SJCRH30 (cell line): Measurements from ENCODE around the gene HPGD. TPM values are rescaled to one million over a fixed set of nuclear protein-coding genes. Genes with fewer than 3 reads are reported as not detected.

Experiments used
- DNase-seq, 2 experiments: peaks; one replicate each; pipeline ENCODE4 v3.0.0-alpha.2; 2015 to 2020
- H3K27ac ChIP-seq: fragments of 250-450 bp; sonication (Bioruptor Pico); 2 replicates; pipeline ENCODE4 v1.5.1; 2020; ENCODE audit warnings: mild to moderate bottlenecking, moderate library complexity
- H3K27me3 ChIP-seq: fragments of 250-450 bp; sonication (Bioruptor Pico); 2 replicates; pipeline ENCODE4 v1.5.1; 2020; ENCODE audit warnings: mild to moderate bottlenecking, moderate library complexity
- H3K36me3 ChIP-seq: fragments of 250-450 bp; sonication (Bioruptor Pico); 2 replicates; pipeline ENCODE4 v1.5.1; 2020; ENCODE audit warnings: mild to moderate bottlenecking, moderate library complexity
- H3K4me1 ChIP-seq: fragments of 250-450 bp; sonication (Bioruptor Pico); 2 replicates; pipeline ENCODE4 v1.5.1; 2020; ENCODE audit warnings: mild to moderate bottlenecking, moderate library complexity
- H3K4me3 ChIP-seq: fragments of 250-450 bp; sonication (Bioruptor Pico); 2 replicates; pipeline ENCODE4 v1.5.1; 2020; ENCODE audit warnings: mild to moderate bottlenecking, moderate library complexity
- H3K9me3 ChIP-seq: fragments of 250-450 bp; sonication (Bioruptor Pico); replicated peaks from 2 replicates; pipeline ENCODE4 v1.5.1; 2020; ENCODE audit warnings: mild to moderate bottlenecking, moderate library complexity
- total RNA-seq: library from RNA; depleted of rRNA; stranded (reverse); fragments of >200 nt; shearing (Covaris generic); gene quantifications from 2 replicates; pipeline ENCODE4 v1.2.3, GENCODE V29; 2014; rRNA removed

The HPGD gene
- total RNA-seq, 1 experiment from 2014 or later: not detected

- DNase-seq: no peak
- Histone ChIP-seq H3K36me3 (no peaks in the 10 kb centered on the region), H3K27me3 (no peaks in the 10 kb centered on the region), H3K27ac (no peak overlapping the region), H3K4me3 (no peak overlapping the region), H3K9me3 (no peaks in the 10 kb centered on the region), H3K4me1 (no peaks in the 10 kb centered on the region)
These were observed 55.2 kb downstream of the HPGD start for GRCh38 chr4:174467107-174467506.

GRCh38 chr4:174464949-174465348 is 57.3 kb downstream of the HPGD start:
- no peak overlapping the region for H3K4me3 ChIP-seq
- H3K27ac ChIP-seq: no peak overlapping the region
- no peaks in the 10 kb centered on the region for H3K4me1 ChIP-seq
- no peak for DNase-seq
- no peaks in the 10 kb centered on the region for H3K9me3 ChIP-seq
- H3K36me3 ChIP-seq: no peaks in the 10 kb centered on the region
- no peaks in the 10 kb centered on the region for H3K27me3 ChIP-seq

GRCh38 chr4:174461466-174462106 is 60.7 kb downstream of the HPGD start:
- no peak overlapping the region for H3K27ac ChIP-seq
- H3K36me3 ChIP-seq: no peaks in the 10 kb centered on the region
- H3K27me3 ChIP-seq: no peaks in the 10 kb centered on the region
- no peak overlapping the region for H3K4me3 ChIP-seq
- H3K9me3 ChIP-seq: no peaks in the 10 kb centered on the region
- no peaks in the 10 kb centered on the region for H3K4me1 ChIP-seq
- no peak for DNase-seq

- no peaks in the 10 kb centered on the region for H3K4me1 ChIP-seq
- no peak for DNase-seq
These were observed 61.6 kb downstream of the HPGD start for GRCh38 chr4:174460684-174461083.

GRCh38 chr4:174457468-174457867 is 64.8 kb downstream of the HPGD start:
- no peaks in the 10 kb centered on the region for H3K27me3 ChIP-seq
- H3K4me1 ChIP-seq: no peaks in the 10 kb centered on the region
- no peaks in the 10 kb centered on the region for H3K9me3 ChIP-seq
- no peak overlapping the region for H3K27ac ChIP-seq
- no peaks in the 10 kb centered on the region for H3K36me3 ChIP-seq
- no peak for DNase-seq
- H3K4me3 ChIP-seq: no peak overlapping the region

More at GRCh38 chr4:174460684-174461083, 61.6 kb downstream of the HPGD start:
- no peaks in the 10 kb centered on the region for H3K36me3 ChIP-seq
- H3K27ac ChIP-seq: no peak overlapping the region
- H3K27me3 ChIP-seq: no peaks in the 10 kb centered on the region
- no peaks in the 10 kb centered on the region for H3K9me3 ChIP-seq
- H3K4me3 ChIP-seq: no peak overlapping the region

GRCh38 chr4:174454815-174455473 is 67.3 kb downstream of the HPGD start:
- Histone ChIP-seq H3K4me1 (no peaks in the 10 kb centered on the region), H3K27ac (no peak overlapping the region), H3K36me3 (no peaks in the 10 kb centered on the region), H3K4me3 (no peak overlapping the region), H3K9me3 (no peaks in the 10 kb centered on the region), H3K27me3 (no peaks in the 10 kb centered on the region)
- DNase-seq: no peak

GRCh38 chr4:174451718-174452296 is 70.5 kb downstream of the HPGD start:
- Histone ChIP-seq H3K4me1 (no peaks in the 10 kb centered on the region), H3K27ac (no peak overlapping the region), H3K4me3 (no peak overlapping the region), H3K36me3 (no peaks in the 10 kb centered on the region), H3K9me3 (no peaks in the 10 kb centered on the region), H3K27me3 (no peaks in the 10 kb centered on the region)
- DNase-seq: no peak

- H3K27me3 ChIP-seq: no peaks in the 10 kb centered on the region
- no peak for DNase-seq
- H3K4me1 ChIP-seq: no peaks in the 10 kb centered on the region
- H3K4me3 ChIP-seq: no peak overlapping the region
- no peaks in the 10 kb centered on the region for H3K36me3 ChIP-seq
- no peak overlapping the region for H3K27ac ChIP-seq
- H3K9me3 ChIP-seq: no peaks in the 10 kb centered on the region
These were observed 71.5 kb downstream of the HPGD start for GRCh38 chr4:174450786-174451125.

- DNase-seq: no peak
- Histone ChIP-seq H3K9me3 (no peaks in the 10 kb centered on the region), H3K36me3 (no peaks in the 10 kb centered on the region), H3K4me1 (no peaks in the 10 kb centered on the region), H3K27me3 (no peaks in the 10 kb centered on the region), H3K4me3 (no peak overlapping the region), H3K27ac (no peak overlapping the region)
These were observed 72.1 kb downstream of the HPGD start for GRCh38 chr4:174449944-174450785.

- Histone ChIP-seq H3K36me3 (no peaks in the 10 kb centered on the region), H3K27ac (no peak overlapping the region), H3K4me3 (no peak overlapping the region), H3K4me1 (no peaks in the 10 kb centered on the region), H3K27me3 (no peaks in the 10 kb centered on the region), H3K9me3 (no peaks in the 10 kb centered on the region)
- no peak for DNase-seq
These were observed 73.1 kb downstream of the HPGD start for GRCh38 chr4:174449152-174449551.

GRCh38 chr4:174444390-174444789 is 77.9 kb downstream of the HPGD start:
- Histone ChIP-seq H3K9me3 (no peaks in the 10 kb centered on the region), H3K4me3 (no peak overlapping the region), H3K36me3 (no peaks in the 10 kb centered on the region), H3K27me3 (no peaks in the 10 kb centered on the region), H3K4me1 (no peaks in the 10 kb centered on the region), H3K27ac (no peak overlapping the region)
- no peak for DNase-seq

Other genes with a start within 250 kb of the HPGD start
- gene FBXO8, start 238.8 kb downstream of the HPGD start, total RNA-seq: 7.8 and 9.9 TPM in 2 replicates
- gene CEP44, start 238.6 kb downstream of the HPGD start, total RNA-seq: 14.4 and 14.7 TPM in 2 replicates